Esophagus muscularis mucosa (tissue), 4 donors: ENCODE data around the gene UBQLN4.

Experiments used
- EP300 ChIP-seq: sonication (generic); formaldehyde crosslinking; IDR thresholded peaks from one replicate; pipeline ENCODE4 v1.6.1; 2017; ENCODE audit warnings: antibody characterized with exemption
- POLR2A ChIP-seq: fragments of 450-650 bp; IDR thresholded peaks from one replicate; pipeline ENCODE4 v1.6.1; 2017; ENCODE audit warnings: antibody characterized with exemption, moderate library complexity, mild to moderate bottlenecking, low read depth
- POLR2AphosphoS5 ChIP-seq, 2 donors: sonication (generic); formaldehyde crosslinking; IDR thresholded peaks; one replicate each; pipeline ENCODE4 v1.6.1; 2017; ENCODE audit warnings: antibody characterized with exemption in 2 of 2
- TF ChIP-seq, protein P1 (sequence below), 3 experiments: fragments of 200-600 bp in 2 of 3; fragments of 450-650 bp in 1 of 3; sonication (generic) in 2 of 3; IDR thresholded peaks; one replicate each; pipeline ENCODE4 v1.5.1; 2017 to 2019; ENCODE audit warnings: antibody characterized with exemption in 3 of 3, mild to moderate bottlenecking in 2 of 3, moderate library complexity in 1 of 3

DNA sequence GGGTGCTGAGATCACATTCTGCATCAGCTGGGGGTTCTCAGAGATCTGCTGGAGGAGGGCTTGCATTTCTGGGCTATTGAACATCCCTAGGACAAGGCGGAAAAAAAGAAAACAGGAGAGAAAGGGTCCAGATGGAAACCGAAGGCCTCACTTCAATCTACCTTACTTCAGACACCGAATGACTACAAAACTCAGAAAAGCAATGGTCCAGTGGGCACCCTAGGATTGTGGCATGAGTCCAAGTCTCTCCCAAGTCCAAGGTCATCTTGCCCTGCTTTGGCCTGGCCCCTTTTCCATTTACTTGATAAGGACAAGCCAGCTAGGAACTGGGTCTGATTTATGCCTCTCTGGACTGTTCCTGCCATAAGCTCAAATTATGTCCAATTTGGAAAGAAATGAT is 10.8 kb downstream of the UBQLN4 start:
- TF ChIP-seq, protein P1, sequence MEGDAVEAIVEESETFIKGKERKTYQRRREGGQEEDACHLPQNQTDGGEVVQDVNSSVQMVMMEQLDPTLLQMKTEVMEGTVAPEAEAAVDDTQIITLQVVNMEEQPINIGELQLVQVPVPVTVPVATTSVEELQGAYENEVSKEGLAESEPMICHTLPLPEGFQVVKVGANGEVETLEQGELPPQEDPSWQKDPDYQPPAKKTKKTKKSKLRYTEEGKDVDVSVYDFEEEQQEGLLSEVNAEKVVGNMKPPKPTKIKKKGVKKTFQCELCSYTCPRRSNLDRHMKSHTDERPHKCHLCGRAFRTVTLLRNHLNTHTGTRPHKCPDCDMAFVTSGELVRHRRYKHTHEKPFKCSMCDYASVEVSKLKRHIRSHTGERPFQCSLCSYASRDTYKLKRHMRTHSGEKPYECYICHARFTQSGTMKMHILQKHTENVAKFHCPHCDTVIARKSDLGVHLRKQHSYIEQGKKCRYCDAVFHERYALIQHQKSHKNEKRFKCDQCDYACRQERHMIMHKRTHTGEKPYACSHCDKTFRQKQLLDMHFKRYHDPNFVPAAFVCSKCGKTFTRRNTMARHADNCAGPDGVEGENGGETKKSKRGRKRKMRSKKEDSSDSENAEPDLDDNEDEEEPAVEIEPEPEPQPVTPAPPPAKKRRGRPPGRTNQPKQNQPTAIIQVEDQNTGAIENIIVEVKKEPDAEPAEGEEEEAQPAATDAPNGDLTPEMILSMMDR (IDR thresholded peaks at IDR 0.05), result no peak
- TF ChIP-seq EP300 (no peak), POLR2AphosphoS5 (IDR thresholded peaks at IDR 0.05) (no peak), POLR2A (no peak)
